ENCODE measurements around the gene FAM184A. TPM values are rescaled to one million over a fixed set of nuclear protein-coding genes. Genes with fewer than 3 reads are reported as not detected.
A peak's percentile ranks its signal among the peaks of the same experiment; 100 is the strongest.

FAM184A gene
- total RNA-seq, 1 donor from 2014 or later = 7.8 TPM

DNA sequence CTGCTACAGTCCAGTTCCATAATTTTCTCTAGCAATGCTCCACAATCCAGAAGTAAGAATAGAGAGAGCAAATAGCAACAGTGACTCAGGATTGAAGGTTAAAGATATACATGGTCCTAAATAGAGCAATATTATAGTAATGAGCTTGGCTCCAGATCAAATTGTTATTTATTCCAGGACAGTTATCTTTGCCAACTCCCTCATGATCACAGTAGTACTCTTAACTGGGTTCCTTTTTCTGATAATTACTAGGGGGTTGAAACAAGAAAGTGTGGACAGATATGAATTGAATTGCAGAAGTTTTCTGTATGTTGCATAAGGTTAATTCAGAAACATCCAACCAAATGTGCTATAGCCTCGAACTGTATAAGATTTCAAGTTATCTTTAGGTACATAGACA lies 11.9 kb downstream of the FAM184A start:
- intact Hi-C loops (cut with DNase I) = loop anchor here (5.0 kb wide), 1 partner anchor 221 kb away; no protein-coding TSS in a partner anchor
- no peak for DNase-seq (ENCODE audit: low spot score)
- no peak for ATAC-seq

DNA sequence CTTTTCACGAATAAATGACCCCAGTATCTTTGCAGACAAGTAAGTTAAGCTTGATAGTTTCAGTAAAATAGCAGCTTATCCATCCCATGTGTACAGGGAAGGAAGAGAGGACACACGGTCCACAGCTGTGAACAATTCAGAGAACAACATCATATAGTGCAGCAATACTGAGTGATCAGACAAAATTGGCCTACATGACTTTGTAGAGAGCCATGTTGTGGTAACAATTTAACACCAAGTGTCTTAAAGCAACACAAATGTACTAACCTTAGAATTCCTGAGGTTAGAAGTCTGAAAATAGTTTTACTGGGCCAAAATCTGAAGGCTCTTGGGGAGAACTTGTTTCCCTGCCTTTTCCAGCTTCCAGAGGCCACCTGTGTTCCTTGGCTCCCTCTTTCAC lies 12.5 kb downstream of the FAM184A start:
- ATAC-seq (peak; percentile 79), DNase-seq (ENCODE audit: low spot score) (no peak)
- intact Hi-C loops (cut with DNase I) = loop anchor here (5.0 kb wide), 1 partner anchor 221 kb away; no protein-coding TSS in a partner anchor

DNA sequence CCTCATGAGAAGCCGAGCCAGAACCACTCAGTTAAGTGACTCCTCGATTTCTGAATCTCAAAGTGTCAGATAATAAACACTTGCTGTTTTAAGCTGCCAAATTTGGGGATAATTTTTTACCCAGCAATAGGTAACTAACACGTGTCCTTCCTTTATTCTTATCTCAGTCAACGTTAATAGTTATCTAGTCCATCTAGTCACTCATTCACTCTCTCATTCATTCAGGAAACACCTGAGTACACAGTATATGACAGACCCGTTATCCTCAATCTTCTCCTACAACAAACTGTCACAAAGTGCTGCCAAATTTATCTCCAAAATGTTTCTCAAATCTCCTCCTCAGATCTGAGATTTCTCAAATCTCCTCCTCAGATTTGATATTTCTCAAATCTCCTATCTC lies 13.1 kb downstream of the FAM184A start:
- no peak for ATAC-seq
- no peak for DNase-seq (ENCODE audit: low spot score)
- intact Hi-C loops (cut with DNase I) = loop anchor here (5.0 kb wide), 1 partner anchor 222 kb away; no protein-coding TSS in a partner anchor

DNA sequence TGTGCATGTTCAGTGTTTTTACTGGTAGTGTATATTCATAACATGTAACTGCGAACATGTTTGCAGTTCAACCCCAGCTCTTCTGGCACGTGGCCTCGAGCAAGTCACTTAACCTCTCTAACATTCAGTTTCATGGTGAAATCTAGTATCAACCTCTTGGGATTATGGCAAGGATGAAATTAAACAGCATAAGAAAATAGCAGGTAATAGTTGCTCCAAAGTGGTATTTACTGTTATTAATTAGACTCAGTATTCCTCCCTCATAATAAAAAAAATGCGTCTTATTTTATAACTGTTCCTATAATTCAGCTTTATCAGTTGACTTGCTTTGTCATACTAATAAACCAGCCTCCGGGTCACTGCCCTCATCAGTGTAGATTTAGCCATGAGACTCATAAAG lies 15.0 kb downstream of the FAM184A start:
- ATAC-seq = no peak
- DNase-seq (ENCODE audit: low spot score) = no peak
- intact Hi-C loops (cut with DNase I) = no loop called here

DNA sequence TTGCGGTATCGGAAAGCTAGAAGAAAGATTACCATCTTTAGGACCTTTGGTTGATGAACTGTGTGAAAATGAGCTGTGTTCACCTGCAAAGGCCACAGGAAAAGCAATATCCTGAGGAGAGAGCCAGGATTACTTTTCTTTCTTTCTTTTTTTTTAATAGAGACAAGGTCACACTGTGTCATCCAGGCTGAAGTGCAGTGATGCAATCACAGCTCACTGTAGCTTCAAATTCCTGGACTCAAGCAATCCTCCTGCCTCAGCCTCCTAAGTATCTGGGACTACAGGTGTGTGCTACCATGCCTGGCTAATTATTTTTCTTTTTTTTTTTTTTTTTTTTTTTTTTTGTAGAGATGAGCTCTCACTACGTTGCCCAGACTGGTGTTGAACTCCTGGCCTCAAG lies 17.2 kb downstream of the FAM184A start:
- intact Hi-C loops (cut with DNase I) = no loop called here
- DNase-seq (ENCODE audit: low spot score) = no peak
- no peak for ATAC-seq

DNA sequence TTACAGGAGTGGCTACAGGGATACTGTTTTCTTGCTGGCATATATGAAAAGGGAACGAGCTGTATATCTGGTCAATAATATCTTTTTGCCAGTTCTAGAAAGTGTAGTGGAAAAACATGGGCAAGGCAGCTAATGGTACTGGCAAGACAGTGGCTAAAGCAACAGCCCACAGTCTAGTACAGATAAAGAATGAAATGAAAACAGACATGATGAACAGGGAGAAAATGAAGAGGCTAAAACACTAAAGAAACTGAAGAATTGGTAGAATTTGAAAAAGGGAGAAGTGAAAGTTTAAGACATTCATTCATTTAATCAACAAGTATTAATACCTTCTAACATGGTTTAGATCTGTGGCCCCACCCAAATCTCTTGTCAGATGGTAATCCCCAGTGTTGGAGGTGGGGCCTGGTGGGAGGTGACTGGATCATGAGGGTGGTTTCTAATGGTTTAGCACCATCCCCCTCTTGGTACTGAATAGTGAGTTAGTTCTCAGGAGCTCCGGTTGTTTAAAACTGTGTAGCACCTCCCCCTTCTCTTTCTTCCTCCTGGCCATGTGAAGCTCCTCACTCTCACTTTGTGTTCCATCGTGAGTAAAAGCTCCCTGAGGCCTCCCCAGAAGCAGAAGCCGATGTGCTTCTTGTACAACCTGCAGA lies 18.1 kb downstream of the FAM184A start:
- ATAC-seq = no peak
- intact Hi-C loops (cut with DNase I) = no loop called here
- DNase-seq (ENCODE audit: low spot score) = no peak

DNA sequence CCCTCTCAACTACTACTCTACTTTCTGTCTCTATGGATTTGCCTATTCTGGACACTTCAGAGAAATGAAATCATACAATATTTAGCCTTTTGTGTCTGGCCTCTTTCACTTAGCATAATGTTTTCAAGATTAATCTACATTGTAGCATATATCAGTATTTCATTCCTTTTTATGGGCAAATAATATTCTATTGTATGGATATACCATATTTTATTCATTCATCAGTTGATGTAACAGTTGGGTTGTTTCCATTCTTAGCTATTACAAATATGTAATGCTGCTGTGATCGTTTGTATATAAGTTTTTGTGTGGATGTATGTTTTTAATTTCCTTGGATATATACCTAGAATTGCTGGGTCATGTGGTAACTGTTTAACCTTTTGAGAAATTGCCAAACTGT lies 23.4 kb downstream of the FAM184A start:
- intact Hi-C loops (cut with DNase I) = no loop called here
- DNase-seq (ENCODE audit: low spot score) = no peak
- ATAC-seq = no peak

DNA sequence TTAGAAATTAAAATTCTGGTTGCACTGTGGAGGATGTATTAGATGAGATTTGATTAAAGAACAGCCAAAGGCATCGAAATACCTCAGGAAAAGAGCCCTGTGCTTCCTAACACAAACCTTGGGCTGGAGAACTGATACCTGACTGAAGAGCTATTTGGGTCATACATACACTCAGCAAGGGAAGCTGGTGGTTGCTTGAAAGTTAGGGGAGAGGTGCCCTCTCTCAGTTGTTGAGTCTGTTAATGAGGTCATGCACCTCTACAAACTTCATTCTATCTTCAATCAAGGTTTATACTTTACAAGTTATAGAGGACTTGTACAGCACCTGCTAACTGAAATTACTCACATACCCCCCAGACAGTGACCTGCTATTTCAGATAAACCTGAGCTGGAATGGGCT lies 25.5 kb downstream of the FAM184A start:
- intact Hi-C loops (cut with DNase I) = no loop called here
- ATAC-seq (no peak), DNase-seq (ENCODE audit: low spot score) (no peak)

DNA sequence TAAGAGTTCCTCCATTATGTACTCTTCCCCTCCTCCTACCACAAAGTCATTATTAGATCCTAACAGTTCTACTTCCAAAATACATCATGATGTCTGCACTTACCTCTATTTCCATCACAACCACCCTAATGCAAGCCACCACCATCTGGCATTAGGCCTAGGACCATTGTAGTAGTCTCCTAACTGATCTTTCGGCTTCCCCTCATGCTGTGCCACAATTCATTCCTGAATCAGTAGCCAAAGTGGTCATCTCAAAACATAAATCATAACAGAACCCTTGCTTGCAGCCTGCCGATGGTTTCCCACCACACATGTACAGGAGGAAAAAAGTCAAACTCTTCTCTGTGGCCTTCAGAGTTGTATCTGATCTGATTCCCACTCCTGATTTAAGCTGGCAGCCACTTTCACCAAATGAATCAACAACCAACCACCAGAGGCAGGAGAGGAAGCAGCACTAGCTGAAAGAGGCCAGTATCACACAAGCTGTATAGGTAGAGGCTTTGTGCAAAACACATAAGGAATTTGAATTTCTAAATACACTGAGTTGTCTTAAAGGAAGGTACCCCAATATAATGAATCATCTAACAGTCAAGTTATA lies 26.1 kb downstream of the FAM184A start:
- no peak for DNase-seq (ENCODE audit: low spot score)
- no peak for ATAC-seq
- intact Hi-C loops (cut with DNase I) = no loop called here

DNA sequence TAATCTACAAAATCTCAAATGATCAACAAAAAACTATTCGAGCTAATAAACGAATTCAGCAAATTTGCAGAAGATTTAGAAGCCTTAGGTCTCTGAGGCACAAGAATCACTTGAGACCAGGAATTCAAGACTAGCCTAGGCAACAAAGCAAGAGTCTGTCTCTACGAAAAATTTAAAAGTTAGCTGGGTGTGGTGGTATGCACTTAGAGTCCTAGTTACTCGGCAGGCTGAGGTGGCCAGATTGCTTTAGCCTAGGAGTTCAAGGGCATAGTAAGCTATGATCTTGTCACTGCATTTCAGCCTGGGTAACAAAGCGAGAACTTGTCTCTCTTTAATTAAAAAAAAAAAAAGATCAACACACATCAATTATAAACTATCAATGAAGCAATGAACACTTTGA lies 34.2 kb downstream of the FAM184A start:
- no peak for DNase-seq (ENCODE audit: low spot score)
- intact Hi-C loops (cut with DNase I) = no loop called here
- no peak for ATAC-seq

DNA sequence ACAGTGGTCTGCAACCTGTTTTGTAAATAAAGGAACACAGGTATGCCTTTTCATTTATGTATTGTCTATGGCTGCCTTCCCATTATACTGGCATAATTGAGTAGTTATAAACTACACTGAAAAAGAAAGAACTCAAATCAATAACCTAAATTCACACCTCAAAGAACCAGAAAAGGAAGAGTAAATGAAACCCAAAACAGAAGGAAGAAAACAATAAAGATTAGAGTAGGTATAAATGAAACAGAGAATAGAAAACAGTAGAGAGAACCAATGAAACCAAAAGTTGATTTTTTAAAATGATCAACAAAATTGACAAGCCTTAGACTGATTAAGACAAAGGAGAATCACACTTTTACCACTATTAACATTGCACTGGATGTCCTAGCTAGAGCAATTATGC lies 34.7 kb downstream of the FAM184A start:
- intact Hi-C loops (cut with DNase I) = no loop called here
- DNase-seq (ENCODE audit: low spot score) (no peak), ATAC-seq (no peak)

DNA sequence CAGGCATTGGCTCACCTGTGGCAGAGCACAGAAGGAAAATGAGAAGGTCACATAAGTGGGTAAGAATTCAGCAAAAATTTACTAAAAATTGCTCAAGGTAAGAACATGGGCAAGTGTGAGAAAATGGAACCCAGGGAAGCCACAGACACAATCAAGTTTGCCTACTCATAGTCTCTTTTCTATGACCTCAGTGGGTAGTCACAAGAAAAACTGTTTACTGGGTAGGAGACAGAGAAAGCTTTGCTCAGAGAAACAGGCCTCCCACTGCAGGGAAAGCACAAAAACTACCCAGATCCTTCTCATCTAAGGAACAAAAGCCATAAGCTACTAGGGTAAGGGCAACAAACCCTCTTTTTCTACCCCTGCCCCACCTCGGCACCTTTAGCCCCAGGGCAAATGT lies 35.2 kb downstream of the FAM184A start:
- no peak for DNase-seq (ENCODE audit: low spot score)
- intact Hi-C loops (cut with DNase I) = no loop called here
- ATAC-seq = no peak

DNA sequence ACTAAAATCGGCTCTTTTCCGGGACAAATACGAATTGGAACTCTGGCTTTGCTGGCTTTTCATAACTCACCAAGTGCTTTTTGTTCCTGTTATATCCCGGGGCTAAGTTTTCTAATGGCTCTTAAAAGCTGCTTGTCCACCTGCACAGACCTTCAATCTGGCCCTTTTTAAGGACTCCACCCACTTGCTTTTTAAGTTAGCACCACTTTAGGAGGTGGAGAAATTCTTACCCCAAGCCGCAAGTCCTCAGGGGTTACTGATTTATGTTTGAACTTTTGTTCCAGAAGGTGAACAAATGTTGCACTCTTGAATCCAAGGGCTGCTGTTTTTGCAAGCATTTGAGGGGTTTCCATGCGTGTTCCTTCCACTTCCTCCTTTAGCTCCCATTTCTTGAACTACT lies 37.8 kb downstream of the FAM184A start:
- ATAC-seq (no peak), DNase-seq (ENCODE audit: low spot score) (no peak)
- intact Hi-C loops (cut with DNase I) = no loop called here

DNA sequence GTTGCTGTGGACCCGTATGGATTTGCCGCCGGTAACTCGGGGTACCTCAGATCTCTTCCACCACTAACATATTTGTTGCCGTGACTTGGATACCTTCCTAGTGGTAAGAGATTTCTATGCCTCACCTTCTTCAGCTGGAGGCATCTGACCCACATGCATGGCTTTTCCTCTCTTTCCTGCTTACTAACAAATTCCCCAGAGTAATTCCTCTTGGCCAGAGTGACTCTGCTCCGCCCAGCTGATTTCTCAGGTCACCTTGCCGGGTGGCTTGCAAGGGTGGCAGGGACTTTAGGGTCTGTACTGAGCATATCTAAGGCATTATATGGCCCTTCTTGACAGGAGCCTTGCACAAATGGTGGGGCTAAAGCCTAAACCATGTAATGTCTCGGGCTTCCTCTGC lies 38.2 kb downstream of the FAM184A start:
- intact Hi-C loops (cut with DNase I) = no loop called here
- DNase-seq (ENCODE audit: low spot score) (no peak), ATAC-seq (no peak)

DNA sequence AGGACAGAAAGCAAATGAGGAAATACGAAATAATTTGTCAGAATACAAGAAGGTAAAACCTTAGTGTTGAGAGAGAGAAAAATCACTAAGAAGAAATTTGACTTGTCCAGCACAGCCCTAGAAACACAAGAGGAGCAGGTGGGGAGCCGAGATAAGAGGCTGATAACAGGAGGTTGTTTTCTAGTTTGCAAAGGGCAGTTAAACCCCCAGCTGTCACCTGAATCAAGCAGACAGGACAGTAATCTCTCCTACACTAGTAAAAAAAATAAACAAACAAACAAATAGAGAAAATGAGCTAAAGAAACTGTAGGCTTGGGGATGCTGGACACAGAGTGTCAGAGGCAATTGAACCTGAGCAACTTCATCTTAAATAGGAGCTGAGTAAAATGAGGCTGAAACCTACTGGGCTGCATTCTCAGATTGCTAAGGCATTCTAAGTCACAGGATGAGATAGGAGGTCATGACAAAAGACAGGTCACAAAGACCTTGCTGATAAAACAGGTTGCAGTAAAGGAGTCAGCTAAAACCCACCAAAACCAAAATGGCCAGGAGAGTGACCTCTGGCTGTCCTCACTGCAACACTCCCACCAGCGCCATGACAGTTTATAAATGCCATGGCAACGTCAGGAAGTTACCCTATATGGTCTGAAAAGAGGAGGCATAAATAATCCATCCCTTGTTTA lies 40.4 kb downstream of the FAM184A start:
- intact Hi-C loops (cut with DNase I) = no loop called here
- DNase-seq (ENCODE audit: low spot score) (no peak), ATAC-seq (no peak)

DNA sequence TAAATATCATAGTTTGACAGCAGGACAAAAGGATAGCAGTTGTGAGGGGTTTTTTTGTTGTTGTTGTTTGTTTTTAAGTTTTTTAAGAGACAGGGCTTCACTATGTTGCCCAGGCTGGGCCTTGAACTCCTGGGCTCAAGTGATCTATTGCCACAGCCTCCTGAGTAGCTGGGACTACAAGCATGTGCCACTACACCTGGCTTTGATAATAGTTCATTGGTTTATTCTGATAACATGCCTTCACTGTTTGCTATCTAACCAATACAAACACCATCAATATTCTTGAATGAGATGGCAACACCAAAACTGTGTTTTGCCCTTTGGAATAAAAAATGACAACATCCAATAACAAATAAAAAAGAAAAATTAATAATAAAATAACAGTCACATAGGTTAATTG lies 41.2 kb downstream of the FAM184A start:
- intact Hi-C loops (cut with DNase I) = no loop called here
- no peak for ATAC-seq
- DNase-seq (ENCODE audit: low spot score) = no peak

DNA sequence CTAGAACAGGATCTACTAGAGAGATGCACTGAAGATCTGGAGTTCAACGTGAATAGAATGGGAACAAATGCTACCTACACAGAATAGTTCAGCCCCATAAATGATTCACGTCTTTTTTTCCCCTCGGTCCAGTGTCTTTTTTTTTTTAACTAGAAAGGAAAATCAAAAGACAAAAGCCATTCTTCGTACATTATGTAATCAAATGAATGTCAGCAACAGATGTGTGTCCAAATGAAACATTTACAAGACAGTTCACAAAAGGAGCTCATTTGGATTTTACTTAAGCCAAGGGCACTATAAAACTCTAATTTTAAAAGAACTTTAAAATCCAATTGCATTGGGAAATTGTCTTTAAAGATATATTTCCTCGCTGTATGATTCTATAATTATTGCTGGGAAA lies 42.4 kb downstream of the FAM184A start:
- ATAC-seq = no peak
- no peak for DNase-seq (ENCODE audit: low spot score)
- intact Hi-C loops (cut with DNase I) = no loop called here

DNA sequence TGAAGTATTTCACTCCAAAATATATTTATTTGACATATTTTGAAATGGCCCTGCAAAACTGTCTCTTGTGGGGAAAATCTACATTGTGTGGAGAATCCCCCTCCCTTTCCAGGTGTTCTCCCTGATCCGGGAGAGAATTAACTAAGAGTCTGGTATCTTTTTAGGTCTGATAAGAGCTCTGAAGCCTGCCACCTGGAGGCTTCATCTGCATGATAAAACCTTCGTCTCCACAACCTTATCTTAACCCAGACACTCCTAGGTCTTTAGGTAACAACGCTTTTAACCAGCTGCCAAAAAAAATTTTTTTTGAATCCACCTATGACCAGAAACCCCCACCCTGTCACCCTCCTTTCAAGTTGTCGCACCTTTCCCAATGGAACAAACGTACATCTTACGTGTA lies 43.0 kb downstream of the FAM184A start:
- ATAC-seq = no peak
- DNase-seq (ENCODE audit: low spot score) = no peak
- intact Hi-C loops (cut with DNase I) = no loop called here

DNA sequence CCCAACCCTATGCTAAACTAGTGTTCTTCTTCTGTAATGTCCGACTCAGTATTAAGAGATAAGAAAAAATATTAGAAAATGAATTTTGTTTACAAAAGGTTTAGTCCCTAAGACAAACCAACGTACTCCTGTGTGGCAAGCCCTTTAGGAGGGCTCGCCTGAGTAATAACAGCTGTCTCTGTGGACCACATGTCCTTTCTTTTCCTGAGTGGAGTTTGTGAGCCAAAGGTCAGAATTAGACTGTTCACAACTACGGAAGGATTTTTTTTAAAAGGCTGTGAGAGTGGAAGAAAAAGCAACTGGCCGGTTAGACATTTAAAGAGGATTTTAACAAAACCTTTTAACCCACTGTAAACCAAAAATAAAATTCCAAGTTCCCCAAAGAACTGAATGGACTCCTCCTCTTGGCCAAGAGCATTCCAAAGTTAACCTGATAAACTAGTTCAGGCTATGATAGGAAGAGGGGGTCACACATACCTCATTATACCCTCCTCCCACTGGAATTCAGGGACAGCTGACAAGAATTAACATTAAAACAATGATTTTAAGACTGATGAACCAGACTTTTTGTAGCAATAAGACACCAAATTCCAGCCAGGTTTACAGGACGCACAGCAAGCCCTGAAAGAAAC lies 43.5 kb downstream of the FAM184A start:
- intact Hi-C loops (cut with DNase I) = no loop called here
- ATAC-seq = peak; percentile 73
- DNase-seq (ENCODE audit: low spot score) = no peak

DNA sequence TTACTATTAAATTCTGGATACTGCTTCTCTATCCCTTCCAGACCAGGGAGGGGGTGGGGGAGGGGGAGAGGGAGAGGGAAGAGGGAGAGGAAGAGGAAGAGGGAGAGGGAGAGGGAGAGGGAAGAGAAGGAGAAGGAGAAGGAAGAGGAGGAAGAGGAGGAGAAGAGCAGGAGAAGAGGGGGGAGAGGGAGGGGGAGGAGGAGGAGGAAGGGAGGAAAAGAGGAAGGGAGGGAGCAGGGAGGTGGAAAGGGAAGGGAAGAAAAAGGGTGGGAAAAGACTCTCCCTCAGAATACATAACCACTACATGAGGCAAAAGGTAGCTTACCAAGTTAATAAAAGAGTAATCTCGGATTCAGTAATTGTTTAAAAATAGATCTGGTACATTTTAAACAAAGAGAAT lies 46.0 kb downstream of the FAM184A start:
- DNase-seq (ENCODE audit: low spot score) (no peak), ATAC-seq (no peak)
- intact Hi-C loops (cut with DNase I) = no loop called here
